Measurements from ENCODE around the gene PHACTR3. TPM values are rescaled to one million over a fixed set of nuclear protein-coding genes. Genes with fewer than 3 reads are reported as not detected.

The PHACTR3 gene
- total RNA-seq, 1 donor from 2014 or later = 8.7 TPM

DNA sequence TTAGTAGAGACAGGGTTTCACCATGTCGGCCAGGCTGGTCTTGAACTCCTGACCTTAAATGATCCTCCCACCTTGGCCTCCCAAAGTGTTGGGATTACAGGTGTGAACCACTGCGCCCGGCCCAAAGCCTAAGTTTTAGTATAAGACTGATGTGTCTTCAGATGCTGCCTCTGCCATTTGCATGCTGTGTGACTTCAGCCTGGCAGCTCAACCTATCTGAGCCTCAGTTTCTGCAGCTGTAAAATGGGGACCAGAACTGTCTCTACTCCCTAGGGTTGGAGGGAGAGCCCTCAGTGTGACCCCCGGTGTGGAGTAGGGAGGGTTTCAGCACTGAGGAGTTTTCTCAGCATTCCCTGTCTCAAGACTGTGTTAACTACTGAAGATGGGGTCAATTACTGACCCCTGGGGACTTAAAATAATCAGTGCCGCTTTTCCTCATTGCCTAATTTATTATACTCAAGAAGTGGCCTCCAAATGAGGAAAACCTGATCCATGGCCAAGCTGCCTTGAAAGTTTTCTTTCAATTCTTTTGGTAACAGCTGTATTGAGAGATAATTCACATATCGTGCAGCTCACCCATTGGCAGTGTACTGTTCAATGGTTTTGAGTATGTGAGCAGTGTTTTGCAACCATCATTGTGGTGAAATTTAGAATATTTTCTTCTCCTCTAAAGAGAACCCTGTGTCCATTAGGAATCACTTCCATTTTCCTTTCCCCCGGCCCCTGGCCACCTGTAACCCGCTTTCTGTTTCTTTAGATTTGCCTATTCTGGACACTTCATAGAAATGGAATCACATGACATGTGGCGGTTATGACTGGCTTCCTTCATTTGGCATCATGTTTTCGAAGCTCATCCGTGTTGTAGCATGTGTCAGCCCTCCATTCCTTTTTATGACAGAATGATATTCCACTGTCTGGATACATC, 64.8 kb downstream of the PHACTR3 start:
- H3K4me3 Mint-ChIP-seq (ENCODE audit: unreplicated experiment) = no peak overlapping the region
- TF ChIP-seq, protein P1, sequence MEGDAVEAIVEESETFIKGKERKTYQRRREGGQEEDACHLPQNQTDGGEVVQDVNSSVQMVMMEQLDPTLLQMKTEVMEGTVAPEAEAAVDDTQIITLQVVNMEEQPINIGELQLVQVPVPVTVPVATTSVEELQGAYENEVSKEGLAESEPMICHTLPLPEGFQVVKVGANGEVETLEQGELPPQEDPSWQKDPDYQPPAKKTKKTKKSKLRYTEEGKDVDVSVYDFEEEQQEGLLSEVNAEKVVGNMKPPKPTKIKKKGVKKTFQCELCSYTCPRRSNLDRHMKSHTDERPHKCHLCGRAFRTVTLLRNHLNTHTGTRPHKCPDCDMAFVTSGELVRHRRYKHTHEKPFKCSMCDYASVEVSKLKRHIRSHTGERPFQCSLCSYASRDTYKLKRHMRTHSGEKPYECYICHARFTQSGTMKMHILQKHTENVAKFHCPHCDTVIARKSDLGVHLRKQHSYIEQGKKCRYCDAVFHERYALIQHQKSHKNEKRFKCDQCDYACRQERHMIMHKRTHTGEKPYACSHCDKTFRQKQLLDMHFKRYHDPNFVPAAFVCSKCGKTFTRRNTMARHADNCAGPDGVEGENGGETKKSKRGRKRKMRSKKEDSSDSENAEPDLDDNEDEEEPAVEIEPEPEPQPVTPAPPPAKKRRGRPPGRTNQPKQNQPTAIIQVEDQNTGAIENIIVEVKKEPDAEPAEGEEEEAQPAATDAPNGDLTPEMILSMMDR (IDR thresholded peaks at IDR 0.05; ENCODE audit: unreplicated experiment) = no peak
- DNase-seq (ENCODE audit: low spot score) = no peak
- no peak overlapping the region for H3K27ac Mint-ChIP-seq (ENCODE audit: unreplicated experiment)
- no peaks in the 10 kb centered on the region for H3K36me3 Mint-ChIP-seq (ENCODE audit: low read depth, unreplicated experiment)
- H3K27me3 Mint-ChIP-seq (ENCODE audit: unreplicated experiment) = peaks cover 11% of the 10 kb centered on the region
- peaks cover 25% of the 10 kb centered on the region for H3K4me1 Mint-ChIP-seq (ENCODE audit: unreplicated experiment)
- H3K9me3 Mint-ChIP-seq (ENCODE audit: unreplicated experiment) = no peaks in the 10 kb centered on the region

DNA sequence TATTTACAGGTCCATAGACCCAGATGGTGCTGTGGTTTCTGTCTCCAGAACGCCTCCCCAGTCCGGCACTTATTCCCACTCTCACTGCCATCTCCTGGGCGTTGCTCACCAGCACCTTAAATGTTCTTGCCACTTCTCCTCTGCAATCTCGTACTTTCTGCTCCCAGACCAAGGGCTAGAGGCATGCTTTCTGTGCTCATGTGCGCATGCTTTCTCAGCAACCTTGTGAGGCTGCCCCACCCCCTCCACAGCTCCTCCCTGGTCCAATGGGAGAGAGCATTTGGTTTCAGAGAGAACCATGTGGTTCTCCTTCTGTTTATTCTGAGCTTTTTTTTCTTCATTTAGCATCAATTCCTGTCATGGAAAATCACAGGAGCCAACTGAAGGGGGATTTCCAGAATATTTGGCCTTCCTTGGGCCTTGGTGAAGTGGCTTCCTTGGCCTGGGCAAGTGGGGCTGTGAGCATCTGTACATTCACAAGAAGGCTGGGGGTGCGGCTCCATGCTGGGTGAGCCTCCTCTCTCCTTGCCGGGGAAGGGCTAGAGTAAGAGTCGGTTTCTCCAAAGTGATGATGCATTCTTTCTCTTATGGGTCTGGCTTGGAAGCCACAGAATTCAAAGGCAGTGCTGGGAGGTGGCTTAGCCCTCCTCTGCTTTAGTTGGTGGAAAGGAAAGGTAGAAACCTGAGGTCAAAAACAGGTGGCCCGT, 66.6 kb downstream of the PHACTR3 start:
- Mint-ChIP-seq H3K27ac (ENCODE audit: unreplicated experiment) (no peak overlapping the region), H3K27me3 (ENCODE audit: unreplicated experiment) (peaks cover 6% of the 10 kb centered on the region), H3K9me3 (ENCODE audit: unreplicated experiment) (no peaks in the 10 kb centered on the region), H3K4me1 (ENCODE audit: unreplicated experiment) (peaks cover 25% of the 10 kb centered on the region), H3K4me3 (ENCODE audit: unreplicated experiment) (no peak overlapping the region), H3K36me3 (ENCODE audit: low read depth, unreplicated experiment) (no peaks in the 10 kb centered on the region)
- no peak for DNase-seq (ENCODE audit: low spot score)
- TF ChIP-seq, protein P1 (IDR thresholded peaks at IDR 0.05; ENCODE audit: unreplicated experiment) = no peak

DNA sequence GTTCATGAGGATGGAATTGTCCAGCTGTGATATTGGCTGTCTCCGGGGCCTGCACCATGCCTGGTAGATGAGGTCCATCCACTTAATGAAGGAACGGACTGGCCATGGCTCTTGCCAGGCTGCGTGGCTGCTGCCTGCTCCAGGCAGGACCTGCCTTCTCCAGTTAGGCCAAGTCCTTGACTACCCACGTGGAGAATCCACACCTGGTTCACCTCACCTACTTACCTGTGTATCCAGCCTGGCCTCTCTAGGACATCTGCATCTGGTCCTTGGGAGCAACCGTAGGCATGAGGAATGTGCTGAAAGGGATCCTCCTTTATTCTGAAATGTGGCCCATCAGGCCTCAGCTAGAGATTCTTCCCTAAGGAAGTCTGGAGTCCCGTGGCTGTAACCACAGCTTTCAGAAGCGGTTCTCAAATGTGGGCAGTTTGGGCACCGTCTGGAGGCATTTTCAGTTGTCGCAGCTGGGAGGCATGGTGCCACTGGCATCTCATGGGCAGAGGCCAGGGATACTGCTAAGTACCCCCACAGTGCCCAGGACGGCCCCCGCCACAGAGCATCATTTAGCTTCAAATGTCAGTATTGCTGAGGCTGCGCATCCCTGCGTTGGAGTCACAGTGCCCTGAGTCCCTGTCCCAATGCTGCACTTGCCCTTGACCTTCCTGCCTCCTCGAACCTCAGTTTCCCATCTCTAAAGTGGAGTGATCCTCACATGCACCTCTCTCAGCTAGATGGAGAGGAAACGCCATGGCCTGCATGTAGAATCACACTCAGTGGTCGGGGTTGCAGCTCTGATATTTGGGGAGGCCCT, 67.5 kb downstream of the PHACTR3 start:
- Mint-ChIP-seq H3K9me3 (ENCODE audit: unreplicated experiment) (no peaks in the 10 kb centered on the region), H3K36me3 (ENCODE audit: low read depth, unreplicated experiment) (no peaks in the 10 kb centered on the region), H3K27ac (ENCODE audit: unreplicated experiment) (no peak overlapping the region), H3K4me1 (ENCODE audit: unreplicated experiment) (peaks cover 20% of the 10 kb centered on the region), H3K27me3 (ENCODE audit: unreplicated experiment) (peaks cover 6% of the 10 kb centered on the region), H3K4me3 (ENCODE audit: unreplicated experiment) (no peak overlapping the region)
- DNase-seq (ENCODE audit: low spot score) = no peak
- TF ChIP-seq, protein P1 (IDR thresholded peaks at IDR 0.05; ENCODE audit: unreplicated experiment) = no peak

DNA sequence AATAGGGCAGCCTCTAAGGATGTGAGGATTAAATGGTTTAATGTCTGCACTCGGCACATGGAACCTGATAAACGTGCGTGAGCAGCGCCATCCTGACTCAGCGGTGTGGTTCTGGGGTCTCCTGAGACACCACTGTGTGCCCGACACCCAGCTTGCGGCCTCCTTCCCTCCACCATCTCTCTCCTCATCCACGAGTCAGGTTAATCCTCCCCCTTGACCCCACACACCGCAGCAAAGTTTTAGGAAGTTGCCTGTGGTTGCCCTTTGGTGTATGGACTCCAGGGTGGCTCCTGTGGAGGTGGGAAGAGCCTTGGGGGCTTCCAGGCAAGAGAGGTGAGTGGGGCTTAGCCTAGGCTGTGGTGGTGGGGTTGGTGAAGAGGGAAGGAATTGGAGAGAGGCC, 68.2 kb downstream of the PHACTR3 start:
- Mint-ChIP-seq H3K27ac (ENCODE audit: unreplicated experiment) (no peak overlapping the region), H3K4me1 (ENCODE audit: unreplicated experiment) (peaks cover 15% of the 10 kb centered on the region), H3K36me3 (ENCODE audit: low read depth, unreplicated experiment) (no peaks in the 10 kb centered on the region), H3K27me3 (ENCODE audit: unreplicated experiment) (peaks cover 6% of the 10 kb centered on the region), H3K4me3 (ENCODE audit: unreplicated experiment) (no peak overlapping the region), H3K9me3 (ENCODE audit: unreplicated experiment) (no peaks in the 10 kb centered on the region)
- no peak for DNase-seq (ENCODE audit: low spot score)
- TF ChIP-seq, protein P1 (IDR thresholded peaks at IDR 0.05; ENCODE audit: unreplicated experiment) = no peak
